Kasumi-1 (cell line): Measurements from ENCODE around the gene NR4A2.
"Not testable (repeated sequence)": the region's sequence is repeated elsewhere in the genome, so short reads cannot be mapped to it uniquely, and the experiment has no call there.

Experiments used
- DNase-seq, 2 experiments: peaks; one replicate each; lab custom pipeline; 2025; lab: John Stamatoyannopoulos, UW

NR4A2 gene

GRCh38 chr2:156321243-156321904, 11.1 kb downstream of the NR4A2 start:
- no peak for DNase-seq

GRCh38 chr2:156320486-156321098, 11.9 kb downstream of the NR4A2 start:
- no peak for DNase-seq

- no peak for DNase-seq
Observed at GRCh38 chr2:156319811-156320485, 12.6 kb downstream of the NR4A2 start.

GRCh38 chr2:156317631-156318030, 14.9 kb downstream of the NR4A2 start:
- no peak for DNase-seq

- no peak for DNase-seq
Observed at GRCh38 chr2:156311976-156312375, 20.5 kb downstream of the NR4A2 start.

- DNase-seq, result no peak
Observed at GRCh38 chr2:156310773-156311172, 21.7 kb downstream of the NR4A2 start.

GRCh38 chr2:156309917-156310316, 22.6 kb downstream of the NR4A2 start:
- DNase-seq, result no peak

- peak; percentile 85 to 92 for DNase-seq
Observed at GRCh38 chr2:156309167-156309566, 23.4 kb downstream of the NR4A2 start.

- no peak for DNase-seq
Observed at GRCh38 chr2:156306821-156307220, 25.7 kb downstream of the NR4A2 start.

- DNase-seq, result no peak
Observed at GRCh38 chr2:156305121-156305520, 27.4 kb downstream of the NR4A2 start.

- no peak for DNase-seq
Observed at GRCh38 chr2:156300337-156300736, 32.2 kb downstream of the NR4A2 start.

- no peak for DNase-seq
Observed at GRCh38 chr2:156294945-156295580, 37.5 kb downstream of the NR4A2 start.

- not testable (repeated sequence) for DNase-seq
Observed at GRCh38 chr2:156293382-156293781, 39.1 kb downstream of the NR4A2 start.

- DNase-seq, result no peak
Observed at GRCh38 chr2:156279446-156280150, 52.9 kb downstream of the NR4A2 start.
